Natural killer cell (primary cell): Measurements from ENCODE around the gene TF. TPM values are rescaled to one million over a fixed set of nuclear protein-coding genes. Genes with fewer than 3 reads are reported as not detected.
"Not testable (repeated sequence)": the region's sequence is repeated elsewhere in the genome, so short reads cannot be mapped to it uniquely, and the experiment has no call there.

Experiments used
- ATAC-seq, 3 donors: fragments of 150-1000 bp in 2 of 3; fragments of 200-7000 bp in 1 of 3; cut with Tn5 transposase; 1 replicate in 1 of 3; 2 replicates in 2 of 3; pipeline ENCODE4 v1.10.0; 2021; ENCODE audit warnings: mild to moderate bottlenecking in 2 of 3, moderate library complexity in 2 of 3
- DNase-seq, 2 donors: peaks; one replicate each; pipeline versions ENCODE4 v3.0.0 to v3.0.0-alpha.2; 2013 to 2021; ENCODE audit warnings: mixed read lengths in 1 of 2
- H3K27ac ChIP-seq: one replicate; pipeline ENCODE4 v1.5.1; 2013; ENCODE audit warnings: mild to moderate bottlenecking, low read length
- H3K27me3 ChIP-seq: one replicate; pipeline ENCODE4 v1.6.1; 2013; ENCODE audit warnings: low read length; ENCODE audit not compliant: control insufficient read depth, insufficient read depth
- H3K36me3 ChIP-seq: one replicate; pipeline ENCODE4 v1.6.1; 2013; ENCODE audit warnings: low read length; ENCODE audit not compliant: control insufficient read depth, insufficient read depth
- H3K4me1 ChIP-seq: one replicate; pipeline ENCODE4 v1.6.1; 2013; ENCODE audit warnings: low read length; ENCODE audit not compliant: control insufficient read depth, insufficient read depth
- H3K4me3 ChIP-seq: one replicate; pipeline ENCODE4 v1.5.1; 2013; ENCODE audit warnings: low read length
- H3K9me3 ChIP-seq: one replicate; pipeline ENCODE4 v1.6.1; 2013; ENCODE audit warnings: low read length; ENCODE audit not compliant: control insufficient read depth, insufficient read depth
- H3K27ac Mint-ChIP-seq, 2 donors: one replicate each; pipeline ENCODE4 v1.8.0; 2022; ENCODE audit warnings: mild to moderate bottlenecking in 2 of 2, mixed read lengths in 2 of 2, moderate library complexity in 1 of 2
- H3K27me3 Mint-ChIP-seq, 2 donors: one replicate each; pipeline ENCODE4 v1.8.0; 2022; ENCODE audit warnings: low read depth in 2 of 2, mixed read lengths in 2 of 2
- H3K36me3 Mint-ChIP-seq: one replicate; pipeline ENCODE4 v1.8.0; 2022; ENCODE audit warnings: mixed read lengths
- H3K4me1 Mint-ChIP-seq, 2 donors: one replicate each; pipeline ENCODE4 v1.8.0; 2022; ENCODE audit warnings: mixed read lengths in 2 of 2
- H3K4me3 Mint-ChIP-seq: one replicate; pipeline ENCODE4 v1.8.0; 2022; ENCODE audit warnings: mild to moderate bottlenecking, moderate library complexity, mixed read lengths
- H3K9me3 Mint-ChIP-seq, 2 donors: one replicate each; pipeline ENCODE4 v1.8.0; 2022; ENCODE audit warnings: mixed read lengths in 2 of 2
- WGBS: methylation state at CpG from one replicate; pipeline ENCODE4 v1.1.7; 2013; ENCODE audit warnings: missing lambda C conversion rate; ENCODE audit not compliant: insufficient coverage; 5-methylcytosine and 5-hydroxymethylcytosine counted together
- intact Hi-C: fragments of 100-400 bp; cut with micrococcal nuclease; formaldehyde crosslinking; loops from one replicate; pipeline ENCODE4 v1.14.2; 2022
- total RNA-seq, 4 donors: library from RNA; stranded (reverse); fragments of 120-200 nt in 1 of 4; gene quantifications; one replicate each; pipeline versions ENCODE4 v1.2.3 to v1.2.4, GENCODE V29; 2013 to 2022
- TF ChIP-seq, protein P1 (sequence below): fragments of 200-600 bp; IDR thresholded peaks from one replicate; pipeline ENCODE4 v1.8.0; 2022; ENCODE audit warnings: antibody characterized with exemption

The TF gene
- total RNA-seq, 3 donors from 2014 or later (not counting 1 experiment from before 2014, with no cell fraction given) = 2.8 to 4.3 (median 3.2) TPM

DNA sequence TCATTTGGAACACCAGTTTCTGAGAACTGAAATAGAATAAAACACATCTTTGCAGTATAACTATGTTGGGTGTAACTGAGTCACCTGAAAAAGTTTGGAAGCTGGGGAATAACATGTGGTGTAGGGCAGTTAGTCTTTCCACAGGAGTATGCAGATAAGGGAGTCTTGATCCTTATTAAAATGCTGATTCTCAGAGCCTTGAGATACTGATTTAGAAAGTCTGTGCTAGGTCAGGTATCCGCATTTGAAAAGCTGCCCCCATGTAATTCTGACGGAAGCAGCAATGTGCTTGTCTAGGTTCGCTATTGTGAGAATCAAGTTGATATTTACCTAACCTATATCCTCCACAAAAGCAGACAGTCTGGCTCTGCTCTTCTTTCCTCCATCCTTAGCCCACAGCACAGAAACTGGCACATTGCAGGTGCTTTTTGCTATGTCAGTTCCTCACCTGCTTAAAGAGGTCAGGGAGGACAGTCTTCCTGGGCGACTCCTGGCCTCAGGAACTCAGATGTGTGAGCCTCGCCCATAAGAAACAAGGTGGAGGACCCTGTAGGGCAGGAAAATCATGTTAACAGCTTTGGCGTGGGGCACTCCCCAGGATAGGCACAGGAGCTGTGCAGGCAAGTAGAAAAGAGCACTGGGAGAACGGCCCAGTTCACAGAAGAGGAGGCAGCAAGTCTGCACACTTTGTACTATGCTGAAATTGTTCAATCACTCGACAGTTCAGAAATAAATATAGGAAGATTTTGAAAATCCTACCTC lies 31.8 kb downstream of the TF start:
- intact Hi-C loops = no loop called here
- H3K9me3 Mint-ChIP-seq = no peaks in the 10 kb centered on the region
- H3K36me3 ChIP-seq = no peaks in the 10 kb centered on the region
- DNase-seq (no peak), ATAC-seq (no peak)
- H3K4me1 ChIP-seq = no peaks in the 10 kb centered on the region
- no peak overlapping the region for H3K27ac ChIP-seq
- H3K27ac Mint-ChIP-seq = no peak overlapping the region
- H3K4me3 ChIP-seq = no peak overlapping the region
- H3K27me3 ChIP-seq = no peaks in the 10 kb centered on the region
- no peaks in the 10 kb centered on the region for H3K4me1 Mint-ChIP-seq
- H3K27me3 Mint-ChIP-seq = peaks cover 17 to 25% of the 10 kb centered on the region in 2 donors
- TF ChIP-seq, protein P1, sequence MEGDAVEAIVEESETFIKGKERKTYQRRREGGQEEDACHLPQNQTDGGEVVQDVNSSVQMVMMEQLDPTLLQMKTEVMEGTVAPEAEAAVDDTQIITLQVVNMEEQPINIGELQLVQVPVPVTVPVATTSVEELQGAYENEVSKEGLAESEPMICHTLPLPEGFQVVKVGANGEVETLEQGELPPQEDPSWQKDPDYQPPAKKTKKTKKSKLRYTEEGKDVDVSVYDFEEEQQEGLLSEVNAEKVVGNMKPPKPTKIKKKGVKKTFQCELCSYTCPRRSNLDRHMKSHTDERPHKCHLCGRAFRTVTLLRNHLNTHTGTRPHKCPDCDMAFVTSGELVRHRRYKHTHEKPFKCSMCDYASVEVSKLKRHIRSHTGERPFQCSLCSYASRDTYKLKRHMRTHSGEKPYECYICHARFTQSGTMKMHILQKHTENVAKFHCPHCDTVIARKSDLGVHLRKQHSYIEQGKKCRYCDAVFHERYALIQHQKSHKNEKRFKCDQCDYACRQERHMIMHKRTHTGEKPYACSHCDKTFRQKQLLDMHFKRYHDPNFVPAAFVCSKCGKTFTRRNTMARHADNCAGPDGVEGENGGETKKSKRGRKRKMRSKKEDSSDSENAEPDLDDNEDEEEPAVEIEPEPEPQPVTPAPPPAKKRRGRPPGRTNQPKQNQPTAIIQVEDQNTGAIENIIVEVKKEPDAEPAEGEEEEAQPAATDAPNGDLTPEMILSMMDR = no peak
- H3K36me3 Mint-ChIP-seq = no peaks in the 10 kb centered on the region
- WGBS = 81% methylated on average over 8 of the region's 8 CpGs
- H3K9me3 ChIP-seq = no peaks in the 10 kb centered on the region
- H3K4me3 Mint-ChIP-seq = no peak overlapping the region

- DNase-seq = no peak
- no peak overlapping the region for H3K27ac Mint-ChIP-seq
- no peaks in the 10 kb centered on the region for H3K4me1 Mint-ChIP-seq
- no peaks in the 10 kb centered on the region for H3K4me1 ChIP-seq
- no peaks in the 10 kb centered on the region for H3K9me3 ChIP-seq
- 56% methylated on average over 4 of the region's 4 CpGs for WGBS
- no peak overlapping the region for H3K27ac ChIP-seq
- no peak overlapping the region for H3K4me3 Mint-ChIP-seq
- no peak for ATAC-seq
- H3K27me3 ChIP-seq = no peaks in the 10 kb centered on the region
- no peaks in the 10 kb centered on the region for H3K36me3 ChIP-seq
- no peak overlapping the region for H3K4me3 ChIP-seq
- no peaks in the 10 kb centered on the region for H3K9me3 Mint-ChIP-seq
- intact Hi-C loops = no loop called here
- H3K27me3 Mint-ChIP-seq = peaks cover 14 to 20% of the 10 kb centered on the region in 2 donors
- TF ChIP-seq, protein P1 = no peak
- no peaks in the 10 kb centered on the region for H3K36me3 Mint-ChIP-seq
These were observed 33.5 kb downstream of the TF start for GRCh38 chr3:133779626-133780203.

DNA sequence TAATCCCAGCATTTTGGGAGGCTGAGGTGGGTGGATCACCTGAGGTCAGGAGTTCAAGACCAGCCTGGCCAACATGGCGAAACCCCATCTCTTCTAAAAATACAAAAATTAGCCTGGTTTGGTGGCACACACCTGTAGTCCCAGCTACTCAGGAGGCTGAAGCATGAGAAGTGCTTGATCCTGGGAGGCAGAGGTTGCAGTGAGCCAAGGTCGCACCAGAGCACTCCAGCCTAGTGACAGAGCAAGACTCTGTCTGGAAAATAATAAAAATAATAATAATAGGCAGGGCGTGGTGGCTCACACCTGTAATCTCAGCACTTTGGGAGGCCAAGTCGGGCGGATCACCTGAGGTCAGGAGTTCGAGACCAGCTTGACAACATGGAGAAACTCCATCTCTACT lies 34.6 kb downstream of the TF start:
- DNase-seq, H3K27ac Mint-ChIP-seq, H3K9me3 Mint-ChIP-seq, ATAC-seq, H3K9me3 ChIP-seq, H3K36me3 ChIP-seq, H3K36me3 Mint-ChIP-seq, H3K4me1 ChIP-seq, intact Hi-C loops, H3K4me3 Mint-ChIP-seq, H3K27me3 ChIP-seq, H3K4me1 Mint-ChIP-seq, H3K27ac ChIP-seq, H3K4me3 ChIP-seq: not testable (repeated sequence)
- WGBS = 78% methylated on average over 6 of the region's 6 CpGs
- H3K27me3 Mint-ChIP-seq = peaks cover 14 to 19% of the 10 kb centered on the region in 2 donors

GRCh38 chr3:133781570-133781969 lies 35.4 kb downstream of the TF start:
- Mint-ChIP-seq H3K4me3 (no peak overlapping the region), H3K9me3 (no peaks in the 10 kb centered on the region), H3K4me1 (no peaks in the 10 kb centered on the region), H3K27ac (no peak overlapping the region), H3K36me3 (no peaks in the 10 kb centered on the region), H3K27me3 (peaks cover 14 to 25% of the 10 kb centered on the region in 2 donors)
- Histone ChIP-seq H3K27ac (no peak overlapping the region), H3K27me3 (no peaks in the 10 kb centered on the region), H3K36me3 (no peaks in the 10 kb centered on the region), H3K4me3 (no peak overlapping the region), H3K4me1 (no peaks in the 10 kb centered on the region), H3K9me3 (no peaks in the 10 kb centered on the region)
- no peak for ATAC-seq
- DNase-seq = no peak
- TF ChIP-seq, protein P1 = no peak
- intact Hi-C loops = no loop called here
